Stomach (tissue), 9 donors: ENCODE measurements around the gene GSKIP. TPM values are rescaled to one million over a fixed set of nuclear protein-coding genes. Genes with fewer than 3 reads are reported as not detected.

Experiments used
- DNase-seq, 2 donors: peaks; one replicate each; pipeline versions ENCODE4 v3.0.0 to v3.0.0-alpha.2; 2013 to 2019
- H3K27ac ChIP-seq, 5 donors: fragments of 200-600 bp in 4 of 5; sonication (generic) in 4 of 5; one replicate each; pipeline ENCODE4 v1.5.1; 2013 to 2019; ENCODE audit warnings: mild to moderate bottlenecking in 1 of 5, moderate library complexity in 1 of 5
- H3K27me3 ChIP-seq, 3 donors: fragments of 200-600 bp; sonication (generic); one replicate each; pipeline ENCODE4 v1.5.1; 2017 to 2019; ENCODE audit warnings: mixed run types in 1 of 3
- H3K36me3 ChIP-seq, 4 donors: fragments of 200-600 bp; sonication (generic); 1 replicate in 3 of 4; 2 replicates in 1 of 4; pipeline ENCODE4 v1.5.1; 2016 to 2019
- H3K4me1 ChIP-seq, 4 donors: fragments of 200-600 bp; sonication (generic); one replicate each; pipeline ENCODE4 v1.5.1; 2016 to 2019
- H3K4me3 ChIP-seq, 4 donors: fragments of 200-600 bp; sonication (generic) in 3 of 4; one replicate each; pipeline ENCODE4 v1.5.1; 2016 to 2019; ENCODE audit warnings: mild to moderate bottlenecking in 1 of 4
- H3K9me3 ChIP-seq, 4 donors: fragments of 200-600 bp; sonication (generic); one replicate each; pipeline ENCODE4 v1.5.1; 2016 to 2019
- EP300 ChIP-seq: sonication (generic); formaldehyde crosslinking; IDR thresholded peaks from one replicate; pipeline ENCODE4 v1.6.1; 2017; ENCODE audit warnings: antibody characterized with exemption
- POLR2A ChIP-seq, 4 donors: fragments of 450-650 bp; IDR thresholded peaks; one replicate each; pipeline ENCODE4 v1.6.1; 2016; ENCODE audit warnings: antibody characterized with exemption in 4 of 4, control low read depth in 2 of 4, mild to moderate bottlenecking in 1 of 4, moderate library complexity in 1 of 4
- POLR2AphosphoS5 ChIP-seq, 3 donors: sonication (generic); formaldehyde crosslinking; IDR thresholded peaks; one replicate each; pipeline ENCODE4 v1.6.1; 2016; ENCODE audit warnings: antibody characterized with exemption in 3 of 3
- WGBS, 5 donors: extraction: QIAGEN DNeasy Blood & Tissue Kit in 3 of 5; methylation state at CpG; one replicate each; pipeline versions ENCODE4 v1.1.5 to v1.1.7; 2013 to 2018; 5-methylcytosine and 5-hydroxymethylcytosine counted together
- intact Hi-C: fragments of 100-400 bp; cut with DNase I; formaldehyde crosslinking; loops from one replicate; pipeline ENCODE4 v1.15.1; 2023; ENCODE audit warnings: low total_unique reads
- polyA plus RNA-seq, 3 donors: library from polyadenylated mRNA; stranded (reverse); fragments of 200-250 nt; gene quantifications; one replicate each; pipeline ENCODE4 v1.2.3, GENCODE V29; 2013
- small RNA-seq, 4 donors: library from RNA; depleted of rRNA; stranded (forward); fragments of <200 nt; gene quantifications; one replicate each; pipeline ENCODE3, GENCODE V24; 2016
- total RNA-seq, 5 donors: library from RNA; depleted of rRNA; stranded (reverse); fragments of >200 nt; gene quantifications; one replicate each; pipeline versions ENCODE4 v1.1.0 to v1.2.3, GENCODE V29; 2014 to 2016
- TF ChIP-seq, protein P1 (sequence below), 7 experiments: fragments of 450-650 bp in 4 of 7; fragments of 200-600 bp in 3 of 7; sonication (generic) in 3 of 7; IDR thresholded peaks; one replicate each; pipeline ENCODE4 v1.5.1; 2016 to 2019; ENCODE audit warnings: antibody characterized with exemption in 7 of 7, control low read depth in 2 of 7, mild to moderate bottlenecking in 1 of 7
- donor health status: healthy with polysubstance abuse.
- donor health status: Bipolar disorder and iron deficiency.
- donor health status: healthy.

The GSKIP gene
- total and polyA plus RNA-seq, 8 donors, result 3.8 to 93.9 (median 12.1) TPM

DNA sequence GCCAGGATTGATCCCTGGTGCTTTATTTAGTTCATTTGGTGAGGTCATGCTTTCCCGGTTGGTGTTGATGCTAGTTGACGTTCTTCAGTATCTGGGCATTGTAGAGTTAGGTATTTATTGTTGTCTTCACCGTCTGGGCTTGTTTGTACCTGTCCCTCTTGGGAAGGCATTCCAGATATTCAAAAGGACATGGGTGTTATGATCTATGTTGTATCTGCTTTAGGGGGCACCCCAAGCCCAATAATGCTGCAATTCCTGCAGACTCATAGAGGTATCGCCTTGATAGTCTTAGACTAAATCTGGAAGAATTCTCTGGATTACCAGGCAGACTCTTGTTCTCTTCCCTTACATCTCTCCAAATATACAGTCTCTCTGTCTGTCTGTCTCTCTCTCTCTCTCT lies 70.7 kb downstream of the GSKIP start:
- H3K36me3 ChIP-seq, result no peaks in the 10 kb centered on the region
- TF ChIP-seq POLR2A (IDR thresholded peaks at IDR 0.05) (no peak), POLR2AphosphoS5 (IDR thresholded peaks at IDR 0.05) (no peak), EP300 (no peak)
- TF ChIP-seq, protein P1, sequence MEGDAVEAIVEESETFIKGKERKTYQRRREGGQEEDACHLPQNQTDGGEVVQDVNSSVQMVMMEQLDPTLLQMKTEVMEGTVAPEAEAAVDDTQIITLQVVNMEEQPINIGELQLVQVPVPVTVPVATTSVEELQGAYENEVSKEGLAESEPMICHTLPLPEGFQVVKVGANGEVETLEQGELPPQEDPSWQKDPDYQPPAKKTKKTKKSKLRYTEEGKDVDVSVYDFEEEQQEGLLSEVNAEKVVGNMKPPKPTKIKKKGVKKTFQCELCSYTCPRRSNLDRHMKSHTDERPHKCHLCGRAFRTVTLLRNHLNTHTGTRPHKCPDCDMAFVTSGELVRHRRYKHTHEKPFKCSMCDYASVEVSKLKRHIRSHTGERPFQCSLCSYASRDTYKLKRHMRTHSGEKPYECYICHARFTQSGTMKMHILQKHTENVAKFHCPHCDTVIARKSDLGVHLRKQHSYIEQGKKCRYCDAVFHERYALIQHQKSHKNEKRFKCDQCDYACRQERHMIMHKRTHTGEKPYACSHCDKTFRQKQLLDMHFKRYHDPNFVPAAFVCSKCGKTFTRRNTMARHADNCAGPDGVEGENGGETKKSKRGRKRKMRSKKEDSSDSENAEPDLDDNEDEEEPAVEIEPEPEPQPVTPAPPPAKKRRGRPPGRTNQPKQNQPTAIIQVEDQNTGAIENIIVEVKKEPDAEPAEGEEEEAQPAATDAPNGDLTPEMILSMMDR (IDR thresholded peaks at IDR 0.05), result no peak
- DNase-seq, result no peak
- H3K4me3 ChIP-seq, result no peak overlapping the region
- H3K27me3 ChIP-seq, result no peaks in the 10 kb centered on the region
- H3K4me1 ChIP-seq, result no peaks in the 10 kb centered on the region
- H3K9me3 ChIP-seq, result no peaks in the 10 kb centered on the region
- 77 to 91% (median 87%) methylated on average over 4 of the region's 4 CpGs for WGBS, 5 donors
- intact Hi-C loops, result no loop called here
- H3K27ac ChIP-seq, result no peak overlapping the region

Small RNA genes lying within 50 kb of the gene (small RNA-seq; reads per million reads assigned to genes)
- 0 to 0.38 (median 0.14) reads per million in 4 donors for gene RNU2-33P

Other genes starting within 250 kb of the GSKIP start
- gene BDKRB2, start 158.7 kb upstream of the GSKIP start, total RNA-seq, result 10 to 100 TPM in 1 of 5 donors, 1 to 10 TPM in 3, not detected in 1; 5.3 to 14.2 (median 6.2) TPM
- gene BDKRB2, start 158.7 kb upstream of the GSKIP start, polyA plus RNA-seq, result 1 to 10 TPM; 3.5 to 6.1 (median 4.5) TPM
- gene BDKRB1, start 107.3 kb upstream of the GSKIP start, total RNA-seq, result 1 to 10 TPM in 1 of 5 donors, under 1 TPM in 1, not detected in 3; 0.92 to 4.2 TPM
- 1 to 10 TPM; 1.2 to 7.1 (median 4.2) TPM for gene BDKRB1, start 107.3 kb upstream of the GSKIP start, polyA plus RNA-seq
- gene ATG2B, start 185 bp upstream of the GSKIP start, total RNA-seq, result 10 to 100 TPM; 15.2 to 59.7 (median 37.4) TPM
- 1 to 10 TPM; 1.9 to 3.5 (median 3.2) TPM for gene ATG2B, start 185 bp upstream of the GSKIP start, polyA plus RNA-seq
- gene AK7, start 28.6 kb downstream of the GSKIP start, total RNA-seq, result 1 to 10 TPM in 3 of 5 donors, not detected in 2; 3.1 to 6.5 (median 3.8) TPM
- 1 to 10 TPM; 1.2 to 2.1 (median 1.5) TPM for gene AK7, start 28.6 kb downstream of the GSKIP start, polyA plus RNA-seq
- 100 to 1,000 TPM in 4 of 5 donors, 10 to 100 TPM in 1; 85.2 to 317 (median 170) TPM for gene PAPOLA, start 138.9 kb downstream of the GSKIP start, total RNA-seq
- 100 to 1,000 TPM in 1 of 3 donors, 10 to 100 TPM in 2; 60.9 to 101 (median 65.2) TPM for gene PAPOLA, start 138.9 kb downstream of the GSKIP start, polyA plus RNA-seq